Endometrium (tissue), 2 donors: ENCODE results near the gene TMEM62.
"Not testable (repeated sequence)": the region's sequence is repeated elsewhere in the genome, so short reads cannot be mapped to it uniquely, and the experiment has no call there.

Source experiments
- FAIRE-seq: peaks from 2 replicates; lab custom pipeline; 2012; peaks lifted over from hg19 to GRCh38; lab: Jason Lieb, UNC
- donor health status: control.
- donor health status: control.

TMEM62 gene

DNA sequence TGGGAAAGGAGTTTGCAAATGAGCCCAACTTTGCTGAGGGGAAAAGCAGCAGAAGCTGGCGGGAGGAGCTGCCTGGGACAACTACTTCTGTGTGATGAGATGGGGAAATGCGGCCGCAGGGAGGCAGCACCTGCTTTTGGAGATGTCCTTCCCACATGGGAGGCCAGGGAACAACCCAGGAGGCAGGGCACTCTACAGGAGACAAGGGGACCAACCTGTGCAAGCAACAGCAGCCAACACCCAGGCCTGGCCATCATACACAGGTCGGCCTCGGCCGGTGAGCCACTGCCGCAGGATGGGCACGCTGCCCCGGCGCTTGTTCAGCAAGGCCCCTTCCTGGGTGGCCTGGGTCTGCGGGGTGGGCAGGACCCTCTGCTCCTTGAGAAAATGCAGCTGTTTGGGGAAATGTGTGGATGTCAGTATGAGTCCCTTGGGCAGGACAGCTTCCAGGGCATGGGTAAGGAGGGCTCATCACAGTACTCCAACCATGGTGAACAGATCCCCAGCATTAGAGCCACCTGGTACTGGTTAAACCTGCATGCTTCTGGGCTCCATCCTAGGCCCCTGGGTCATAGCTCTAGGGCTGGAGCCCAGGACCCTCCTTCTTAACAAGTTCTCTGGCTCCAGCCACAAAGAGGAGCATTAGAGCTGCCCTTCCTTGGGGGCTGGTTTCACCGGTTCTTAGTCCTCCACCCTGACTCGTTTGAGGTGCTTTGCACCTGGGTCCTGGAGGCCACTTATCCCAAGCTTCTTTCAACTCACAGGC is 75.9 kb downstream of the TMEM62 start:
- FAIRE-seq, result no peak

DNA sequence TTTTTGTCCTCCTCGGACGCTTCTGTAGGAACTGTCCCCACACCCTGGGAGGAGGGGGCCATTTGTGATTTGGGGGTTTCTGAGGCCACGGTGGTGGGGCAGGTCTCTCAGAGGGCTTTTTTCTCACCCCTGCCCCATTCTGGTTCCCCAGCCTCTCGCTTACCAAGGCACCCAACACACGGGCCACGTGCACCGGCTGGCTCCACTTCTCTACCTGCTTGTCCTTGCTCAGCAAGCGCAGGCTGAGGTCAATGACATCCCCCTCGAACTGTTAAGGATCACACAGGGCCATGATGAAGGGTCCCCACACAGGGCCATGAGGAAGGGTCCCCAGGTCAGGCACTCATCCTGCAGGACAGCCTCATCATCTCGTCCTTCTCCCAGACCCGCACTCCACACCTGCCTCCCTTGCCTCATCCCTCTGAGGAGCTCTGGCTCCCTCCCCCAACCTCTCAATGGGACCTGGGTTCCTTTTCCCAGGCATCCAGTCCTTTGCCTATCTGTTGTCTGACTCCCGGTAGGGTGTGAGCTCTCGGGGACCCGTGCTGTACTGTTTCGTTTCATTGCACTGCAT is 76.9 kb downstream of the TMEM62 start:
- FAIRE-seq, result no peak

DNA sequence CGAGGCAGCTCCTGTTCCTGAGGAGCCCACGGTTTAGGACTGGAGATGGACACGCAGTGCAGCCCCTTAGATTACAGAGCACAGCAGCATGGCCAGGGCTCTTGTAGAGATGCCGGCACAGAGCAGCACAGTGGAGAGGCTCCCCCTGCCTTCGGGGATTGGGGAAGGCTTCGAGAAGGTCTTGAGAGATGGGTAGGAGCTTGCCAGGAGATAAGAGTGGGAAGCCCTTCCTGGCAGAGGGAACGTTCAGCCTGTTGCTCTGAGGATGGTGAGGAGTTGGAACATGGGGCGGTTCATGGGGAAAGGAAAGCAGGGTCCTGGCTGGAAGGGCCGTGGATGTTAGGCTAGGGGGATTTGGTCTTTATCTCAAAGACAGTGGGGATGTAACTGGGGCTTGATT is 77.4 kb downstream of the TMEM62 start:
- FAIRE-seq, result no peak

DNA sequence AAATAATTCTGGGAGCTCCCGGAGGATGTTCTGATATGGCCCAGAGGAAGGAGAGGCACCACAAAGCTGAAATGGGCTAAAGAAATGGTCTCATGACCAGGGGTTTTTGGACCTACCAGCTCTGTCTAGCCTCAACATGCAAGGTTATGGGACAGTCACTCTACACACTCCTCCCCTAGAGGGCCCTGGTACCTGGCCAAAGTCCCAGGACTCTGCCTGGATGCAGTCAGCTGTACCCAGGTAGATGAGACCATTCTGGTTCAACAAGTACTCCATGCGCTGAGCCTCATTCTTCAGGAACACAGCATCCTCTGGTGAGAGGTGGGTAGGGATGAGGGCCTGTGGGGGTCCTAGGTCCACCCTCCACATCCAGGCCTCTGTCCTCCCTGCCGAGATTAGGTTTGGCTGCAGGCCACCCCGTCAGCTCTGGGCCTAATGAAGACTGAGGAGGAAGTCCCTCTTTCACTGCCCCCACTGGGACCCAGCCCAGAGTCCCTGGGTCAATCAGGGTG is 77.9 kb downstream of the TMEM62 start:
- FAIRE-seq, result no peak

DNA sequence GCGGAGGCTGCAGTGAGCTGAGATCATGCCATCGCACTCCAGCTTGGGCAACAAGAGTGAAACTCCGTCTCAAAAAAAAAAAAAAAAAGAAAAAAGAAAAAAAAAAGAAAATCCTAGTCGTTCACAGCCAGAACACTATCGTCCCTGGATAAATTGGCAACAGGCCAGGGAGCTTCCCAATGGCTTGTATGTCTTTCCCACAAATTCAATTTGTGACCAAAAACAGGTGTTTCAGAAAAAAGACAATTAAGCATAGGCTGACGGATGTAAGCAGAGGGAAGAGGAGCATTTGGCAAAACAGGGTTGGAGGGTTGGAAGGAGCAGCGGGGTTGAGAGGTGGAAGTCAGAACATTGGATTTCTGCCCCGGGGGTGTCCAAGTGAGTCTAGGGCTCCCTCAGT is 78.9 kb downstream of the TMEM62 start:
- no peak for FAIRE-seq

DNA sequence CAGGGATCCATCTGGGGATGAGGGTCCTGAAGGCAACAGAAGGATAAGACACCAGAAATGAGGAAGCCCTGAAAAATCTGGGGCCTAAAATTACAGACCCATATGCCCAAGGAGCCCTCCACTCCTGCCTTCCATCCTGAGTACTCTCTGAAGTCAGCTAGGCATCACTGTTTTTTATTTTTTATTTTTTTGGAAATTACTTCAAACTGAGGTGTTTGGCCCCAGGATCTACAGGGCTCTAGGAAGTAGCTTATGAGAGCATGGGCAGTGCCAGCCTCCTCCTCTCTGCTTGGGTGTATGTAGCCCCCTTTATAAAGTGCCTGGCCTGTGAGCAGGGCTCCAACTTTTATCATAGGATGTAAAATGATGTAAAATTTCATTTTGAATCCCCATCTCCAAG is 79.6 kb downstream of the TMEM62 start:
- FAIRE-seq, result no peak

DNA sequence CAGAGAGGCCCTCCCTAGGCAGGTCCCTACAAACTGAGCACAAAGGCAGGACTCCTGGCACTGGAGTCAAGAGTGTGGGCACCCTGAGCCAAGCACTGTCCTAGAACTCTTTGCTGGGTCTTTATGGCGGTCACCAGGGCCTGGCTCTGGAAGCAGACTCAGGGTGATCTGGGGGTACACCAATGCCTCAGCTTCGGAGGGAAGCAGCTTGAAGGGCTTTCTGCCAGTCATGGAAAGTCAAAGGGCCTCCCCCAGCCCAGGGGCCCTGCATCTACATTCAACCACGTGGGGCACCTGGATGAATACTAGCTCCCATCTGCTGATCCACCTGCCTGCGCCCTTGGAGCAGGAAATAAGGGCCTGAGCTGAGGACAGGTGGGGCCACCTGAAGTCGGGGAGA is 80.1 kb downstream of the TMEM62 start:
- no peak for FAIRE-seq

DNA sequence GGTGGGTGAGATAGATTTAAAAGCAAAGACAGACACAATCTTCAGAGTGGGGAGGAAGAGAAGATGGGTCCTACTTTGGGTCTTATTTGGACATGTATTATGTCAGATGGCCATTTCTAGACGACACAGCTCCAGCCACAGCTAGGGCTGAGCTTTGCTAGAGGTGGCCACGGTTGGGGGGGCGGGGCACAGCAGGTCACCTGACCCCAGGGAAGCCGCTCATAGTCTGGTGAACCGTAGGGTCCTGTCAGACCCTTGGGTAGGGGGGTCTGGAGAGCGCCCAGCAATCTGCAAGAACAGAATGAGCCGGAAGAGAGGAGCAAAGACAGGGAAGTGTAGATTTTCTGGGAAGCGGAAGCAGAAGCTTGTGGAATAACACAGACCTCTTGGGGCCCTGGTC is 80.8 kb downstream of the TMEM62 start:
- FAIRE-seq, result no peak

DNA sequence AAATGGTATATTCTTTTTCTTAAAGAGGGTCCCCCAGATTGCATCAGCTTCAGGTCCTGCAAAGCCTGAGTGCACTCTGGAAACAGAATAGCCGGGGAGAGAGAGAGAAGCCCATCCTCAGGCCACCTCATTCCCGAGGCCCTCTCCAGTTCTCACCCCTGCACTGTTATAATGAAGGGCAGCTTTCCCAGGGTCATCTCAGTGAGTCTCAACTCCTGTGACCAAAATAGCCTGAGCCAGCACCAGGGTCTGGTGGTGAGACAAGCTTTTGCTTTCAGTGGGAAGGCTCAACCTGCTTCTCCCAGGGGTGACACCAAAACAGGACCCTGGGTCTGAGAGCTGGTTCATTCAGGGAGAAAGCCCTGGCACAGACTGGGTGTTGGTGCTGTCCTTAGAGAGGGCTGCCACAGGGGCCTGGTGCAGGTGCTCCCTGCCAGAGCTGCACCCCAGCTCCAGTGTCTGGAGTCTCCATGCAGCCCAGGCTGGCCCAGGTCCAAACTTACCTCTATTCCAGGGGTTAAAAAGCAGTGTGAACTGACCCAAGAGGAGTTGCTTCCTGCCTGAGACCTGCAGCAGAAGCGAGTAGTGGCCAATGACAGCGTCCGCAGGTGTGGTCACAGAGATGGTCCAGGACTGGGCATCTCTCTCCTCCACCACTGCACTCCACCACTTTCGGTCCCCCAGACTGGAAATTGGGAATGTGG is 81.4 kb downstream of the TMEM62 start:
- no peak for FAIRE-seq

DNA sequence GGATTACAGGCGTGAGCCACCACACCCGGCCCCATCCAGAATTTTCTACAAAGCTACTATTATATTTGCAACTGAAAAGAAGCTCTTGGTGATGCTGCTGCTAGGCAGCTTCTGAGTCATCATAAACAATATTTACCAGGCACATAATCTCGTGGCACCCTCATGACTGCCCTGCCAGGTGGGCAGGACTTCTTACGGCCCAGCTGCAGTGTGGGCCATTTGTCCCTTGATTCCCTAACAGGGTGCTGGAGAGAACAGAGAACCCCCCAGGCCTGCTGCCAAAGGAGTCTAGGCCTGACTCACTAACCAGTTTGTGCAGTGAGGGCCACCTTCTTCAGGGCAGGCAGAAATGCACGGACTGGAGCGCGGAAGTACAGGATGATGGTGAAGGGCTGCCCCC is 82.6 kb downstream of the TMEM62 start:
- FAIRE-seq, result no peak

DNA sequence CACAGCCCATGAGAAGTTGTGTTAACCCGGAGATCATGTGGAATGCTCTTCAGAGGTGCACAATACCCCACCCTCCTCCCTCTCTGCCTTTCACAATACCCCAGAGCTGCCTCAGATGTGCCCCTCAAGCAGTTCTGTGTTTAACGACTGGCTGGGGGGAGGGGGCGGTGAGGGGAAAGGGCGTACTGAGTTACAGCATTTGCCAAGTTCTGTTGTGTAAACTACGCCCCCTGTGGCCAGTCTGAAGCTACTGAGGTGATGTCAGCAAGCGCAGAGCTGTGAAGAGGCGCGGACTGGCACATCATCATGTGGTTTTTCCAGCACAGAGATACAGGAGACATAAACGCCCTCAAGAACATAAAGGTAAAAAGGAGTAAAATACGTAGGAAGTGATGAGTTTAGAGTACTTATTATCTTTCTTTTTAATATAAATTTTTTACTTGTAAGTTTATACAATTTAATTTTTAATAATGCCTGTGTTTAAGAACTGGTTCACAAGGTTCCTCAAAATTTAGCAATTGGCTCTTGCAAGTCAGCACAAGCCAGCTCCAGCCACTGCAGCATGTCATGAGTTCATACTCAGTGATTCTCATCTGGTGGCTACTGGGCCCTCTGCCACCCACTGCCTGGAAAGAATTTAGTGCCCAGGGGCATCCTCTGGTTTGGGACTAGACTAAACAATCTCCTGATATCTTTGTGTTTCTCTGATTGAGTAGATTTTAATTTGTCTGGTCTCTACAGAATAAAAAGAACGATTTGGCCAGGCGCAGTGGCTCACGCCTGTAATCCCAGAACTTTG is 85.7 kb downstream of the TMEM62 start:
- FAIRE-seq, result no peak

DNA sequence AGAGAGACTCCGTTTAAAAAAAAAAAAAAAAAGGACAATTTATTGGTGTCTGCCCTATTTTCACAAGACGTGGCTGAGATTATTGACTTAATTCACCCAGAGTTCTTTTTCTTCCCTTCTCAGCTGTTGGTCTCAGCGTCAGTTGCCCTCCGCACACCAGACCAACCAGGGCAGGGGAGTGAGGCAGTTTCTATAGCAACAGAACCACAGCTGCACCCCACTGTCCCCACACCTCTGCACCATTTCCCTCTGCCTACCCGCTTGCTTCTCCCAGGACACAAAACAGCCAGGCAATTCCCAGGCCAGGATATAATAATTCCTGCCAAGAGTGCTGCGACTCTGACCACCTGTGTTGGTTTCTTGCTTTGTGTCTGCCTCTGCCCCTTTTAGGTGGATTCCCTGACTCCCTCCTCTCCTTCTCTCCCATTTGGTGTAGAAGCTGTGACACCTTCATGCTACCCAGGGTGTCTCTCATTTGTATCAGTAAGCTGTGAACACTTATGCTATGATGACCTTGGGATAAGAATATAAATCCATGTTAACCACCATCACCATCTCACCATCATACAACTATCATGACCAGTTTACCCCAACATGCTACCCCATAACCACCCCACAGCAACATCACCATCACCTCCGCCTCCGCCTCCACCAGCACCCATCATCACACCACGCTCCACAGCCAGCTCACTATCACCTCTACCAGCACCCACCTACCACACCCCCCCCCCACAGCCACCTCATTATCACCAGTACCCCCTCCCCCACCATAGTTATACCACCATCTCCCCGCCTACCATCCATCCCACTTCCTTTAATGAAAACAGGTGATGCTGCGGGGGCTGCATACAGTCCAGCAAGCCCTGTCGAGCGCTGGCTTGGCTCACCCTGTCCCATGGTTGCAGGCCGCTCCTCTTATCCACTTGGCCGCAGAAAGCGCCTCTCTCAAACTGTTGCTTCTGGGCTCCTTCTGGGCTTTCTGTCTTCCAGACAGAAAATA is 86.8 kb downstream of the TMEM62 start:
- FAIRE-seq, result no peak

DNA sequence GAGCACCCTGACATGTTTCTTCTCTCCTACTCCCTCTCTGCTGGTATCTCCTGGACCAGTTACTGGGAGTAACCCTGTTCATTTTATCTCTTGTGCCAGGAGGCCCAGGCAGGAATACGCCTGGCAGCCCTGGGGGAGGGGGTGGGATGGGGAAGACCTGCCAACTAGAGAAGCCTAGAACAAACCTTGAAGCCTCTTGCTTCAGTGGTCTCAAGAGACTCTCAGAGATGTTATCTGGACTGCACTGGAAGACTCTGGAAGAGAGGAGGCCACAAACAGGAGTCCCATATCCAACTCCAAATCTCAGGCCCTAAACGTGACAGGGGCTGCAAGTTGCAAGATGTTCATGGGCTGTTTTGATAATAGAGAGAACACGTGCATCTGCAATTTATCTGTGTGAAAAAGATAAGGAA is 87.6 kb downstream of the TMEM62 start, which contains the start of gene EPB42:
EPB42 (minus strand) TSS at position 28 of the 413 bp plus-strand sequence. CDS start 193 bp downstream, outside the sequence.
- FAIRE-seq, result no peak

DNA sequence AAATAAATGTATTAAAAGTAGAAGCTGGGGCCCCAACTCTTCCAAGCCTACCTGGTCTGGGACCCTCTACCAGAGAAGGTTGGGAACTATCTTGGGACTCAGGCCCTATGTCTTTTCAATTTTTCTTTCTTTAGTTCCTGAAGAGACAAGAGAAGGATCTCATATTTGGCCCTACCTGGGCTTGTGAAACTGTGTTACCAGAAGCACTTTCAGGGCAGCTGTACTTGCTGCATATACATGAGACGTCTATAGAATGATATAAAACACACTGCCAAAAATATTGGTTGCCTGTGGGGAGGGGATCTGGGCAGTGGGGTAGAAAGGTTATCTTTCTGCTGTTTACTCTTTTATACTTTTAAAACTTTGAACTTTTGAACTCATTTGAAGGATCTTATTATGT is 88.0 kb downstream of the TMEM62 start:
- FAIRE-seq, result no peak

DNA sequence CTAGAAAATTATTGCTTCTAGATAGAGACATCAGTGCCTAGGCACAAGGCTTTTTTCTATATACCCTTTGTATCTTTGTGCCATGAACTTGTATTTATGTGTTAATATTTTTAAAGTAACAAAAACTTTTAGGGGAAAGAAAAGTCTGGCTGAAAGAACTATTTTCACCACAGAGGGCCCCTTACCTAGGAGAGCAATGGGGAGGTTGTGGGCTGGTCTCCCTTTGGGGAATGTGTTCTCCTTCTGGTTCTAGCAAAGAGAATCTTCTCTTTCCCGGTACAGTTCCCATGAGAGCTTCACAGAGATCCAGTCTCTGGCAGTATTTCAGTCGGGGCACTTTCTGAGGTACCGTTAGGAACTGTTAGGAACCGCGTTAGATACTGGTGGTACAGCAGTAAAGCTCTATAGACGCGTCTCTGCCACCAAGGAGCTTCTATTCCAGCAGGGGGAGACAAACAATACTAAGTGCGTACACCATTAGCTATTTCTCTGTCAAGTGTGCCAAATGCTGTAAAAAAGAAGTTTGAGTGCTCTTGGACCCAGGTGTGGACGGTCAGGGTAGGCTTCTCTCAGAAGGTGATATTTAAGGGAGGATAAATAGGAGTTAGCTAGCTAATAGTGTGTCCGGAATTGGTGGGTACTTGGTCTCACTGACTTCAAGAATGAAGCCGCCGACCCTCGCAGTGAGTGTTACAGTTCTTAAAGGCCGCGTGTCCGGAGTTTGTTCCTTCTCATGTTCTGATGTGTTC is 92.0 kb downstream of the TMEM62 start:
- FAIRE-seq, result no peak

DNA sequence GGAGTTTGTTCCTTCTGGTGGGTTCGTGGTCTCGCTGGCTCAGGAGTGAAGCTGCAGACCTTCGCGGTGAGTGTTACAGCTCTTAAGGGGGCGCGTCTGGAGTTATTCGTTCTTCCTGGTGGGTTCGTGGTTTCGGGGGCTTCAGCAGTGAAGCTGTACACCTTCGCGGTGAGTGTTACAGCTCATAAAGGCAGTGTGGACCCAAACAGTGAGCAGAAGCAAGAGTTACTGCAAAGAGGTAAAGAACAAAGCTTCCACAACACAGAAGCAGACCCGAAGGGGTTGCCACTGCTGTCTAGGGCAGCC is 92.5 kb downstream of the TMEM62 start:
- FAIRE-seq, result not testable (repeated sequence)

DNA sequence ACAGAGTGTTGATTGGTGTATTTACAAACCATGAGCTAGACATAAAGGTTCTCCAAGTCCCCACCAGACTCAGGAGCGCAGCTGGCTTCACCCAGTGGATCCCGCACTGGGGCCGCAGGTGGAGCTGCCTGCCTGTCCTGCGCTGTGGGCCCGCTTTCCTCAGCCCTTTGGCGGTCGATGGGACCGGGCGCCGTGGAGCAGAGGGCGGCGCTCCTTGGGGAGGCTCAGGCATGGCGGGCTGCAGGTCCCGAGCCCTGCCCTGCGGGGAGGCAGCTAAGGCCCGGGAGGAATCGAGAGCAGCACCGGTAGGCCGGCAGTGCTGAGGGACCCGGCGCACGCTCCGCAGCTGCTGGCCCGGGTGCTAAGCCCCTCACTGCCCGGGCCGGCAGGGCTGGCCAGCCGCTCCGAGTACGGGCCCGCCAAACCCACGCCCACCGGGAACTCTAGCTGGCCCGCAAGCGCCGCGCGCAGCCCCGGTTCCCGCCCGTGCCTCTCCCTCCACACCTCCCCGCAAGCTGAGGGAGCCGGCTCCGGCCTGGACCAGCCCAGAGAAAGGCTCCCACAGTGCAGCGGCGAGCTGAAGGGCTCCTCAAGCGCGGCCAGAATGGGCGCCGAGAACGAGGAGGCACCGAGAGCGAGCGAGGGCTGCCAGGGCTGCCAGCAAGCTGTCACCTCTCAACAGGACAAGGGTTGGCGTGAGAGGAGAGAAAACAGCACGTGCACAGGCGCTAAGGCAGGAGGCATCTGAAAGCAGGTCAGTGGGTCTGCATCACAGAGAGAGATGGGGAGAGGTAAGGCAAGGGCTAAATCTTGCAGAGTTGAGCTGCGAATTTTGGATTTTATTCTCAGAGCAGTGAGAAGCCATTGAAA is 93.3 kb downstream of the TMEM62 start:
- FAIRE-seq, result no peak

DNA sequence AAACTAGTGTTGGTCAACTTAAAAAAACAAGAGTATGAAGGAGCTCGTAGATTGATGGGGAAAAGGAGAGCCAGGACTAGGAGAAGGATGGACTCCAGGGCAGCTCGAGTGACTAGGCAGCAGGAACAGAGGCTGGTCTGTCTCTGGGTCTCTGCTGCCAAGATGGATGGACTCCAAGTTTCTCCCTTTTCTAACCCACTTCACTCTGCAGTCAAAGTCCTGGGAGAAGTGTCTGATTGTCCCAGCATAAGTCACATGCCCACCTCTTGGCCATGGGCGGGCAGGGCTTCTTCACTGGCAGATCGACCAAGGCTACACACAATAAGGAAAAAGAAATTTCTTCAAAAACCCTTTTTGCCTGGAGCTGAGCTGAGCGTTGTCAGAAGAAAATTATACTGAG is 96.6 kb downstream of the TMEM62 start:
- no peak for FAIRE-seq

DNA sequence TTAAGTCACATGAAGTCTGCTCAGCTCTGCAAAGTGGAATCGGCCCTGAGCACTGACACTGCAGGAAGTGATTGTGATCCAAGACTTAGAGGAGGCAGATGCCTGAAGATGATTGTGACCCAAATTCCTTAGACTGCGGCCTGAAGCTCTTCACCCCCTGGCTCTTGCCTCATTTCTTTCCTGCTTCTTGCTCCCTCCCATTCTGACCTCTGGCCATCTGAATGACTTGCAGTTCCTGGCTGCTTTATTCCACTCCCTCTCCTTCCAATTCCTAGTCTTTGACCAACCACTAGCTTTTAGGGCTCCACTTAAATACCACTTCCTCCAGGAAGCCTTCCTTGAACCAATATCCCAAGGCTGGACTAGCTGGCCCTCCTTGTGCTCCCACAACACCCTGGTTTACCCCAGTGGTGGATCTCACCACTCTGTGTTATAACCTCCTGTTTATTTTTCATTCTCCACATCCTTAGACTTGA is 97.3 kb downstream of the TMEM62 start:
- FAIRE-seq, result no peak
